HCT116 (cell line): ENCODE data around the gene ATP6AP1. TPM values are rescaled to one million over a fixed set of nuclear protein-coding genes. Genes with fewer than 3 reads are reported as not detected.

ENCODE experiments used
- ATAC-seq: fragments of 200-7000 bp; cut with Tn5 transposase; 2 replicates; pipeline ENCODE4 v1.9.1; 2020; ENCODE audit warnings: mild to moderate bottlenecking, moderate library complexity
- BruUV-seq: library from RNA; stranded (reverse); fragments of 400-500 nt; replicated peaks from 2 replicates; lab custom pipeline; 2021; lab: Mats Ljungman, UMichigan
- CTCF ChIA-PET: fragments of 300-600 bp; sonication (Branson Sonifier 250); formaldehyde crosslinking; loops from one replicate; lab custom pipeline; 2021; ENCODE audit warnings: antibody characterized with exemption; lab: Charles Lee
- POLR2A ChIA-PET: fragments of 300-600, 350-600 bp; sonication (Branson Sonifier 250); formaldehyde crosslinking; loops from one replicate; lab custom pipeline; 2021; ENCODE audit warnings: antibody characterized with exemption; lab: Charles Lee
- RAD21 ChIA-PET, 2 experiments: fragments of 300-600 bp; sonication (Branson Sonifier 250); formaldehyde crosslinking; loops; one replicate each; lab custom pipeline; 2023; ENCODE audit warnings: low total read pairs in 2 of 2; ENCODE audit not compliant: uncharacterized antibody in 2 of 2, unreplicated experiment in 2 of 2, low non-redundant PET in 1 of 2; lab: Charles Lee
- DNase-seq: peaks from one replicate; pipeline ENCODE4 v3.0.0-alpha.2; 2010; ENCODE audit warnings: low read depth, low spot score
- H2AFZ ChIP-seq: fragments of 200-600 bp; shearing (Covaris generic), sonication (generic); 2 replicates; pipeline ENCODE4 v1.6.1; 2017; ENCODE audit warnings: low read depth, mixed run types, mixed read lengths, antibody characterized with exemption, low read length; ENCODE audit not compliant: poor library complexity, severe bottlenecking
- H3K27ac ChIP-seq: 2 replicates; pipeline ENCODE4 v1.5.1; 2012; ENCODE audit warnings: low read depth, low read length
- H3K27me3 ChIP-seq: fragments of 200-600 bp; sonication (generic); 2 replicates; pipeline ENCODE4 v1.6.1; 2016; ENCODE audit warnings: mixed run types, low read length, mixed read lengths; ENCODE audit not compliant: insufficient read depth
- H3K36me3 ChIP-seq, 2 experiments: fragments of 200-500 bp in 1 of 2; fragments of 200-600 bp in 1 of 2; sonication (Bioruptor generic) in 1 of 2; sonication (generic) in 1 of 2; 2 replicates each; pipeline versions ENCODE4 v1.5.1 to v1.6.1; 2014 to 2016; ENCODE audit warnings: low read length in 2 of 2, inconsistent platforms in 1 of 2, mixed read lengths in 1 of 2, mixed run types in 1 of 2; ENCODE audit not compliant: insufficient read depth in 2 of 2, control insufficient read depth in 1 of 2
- H3K4me1 ChIP-seq, 2 experiments: fragments of 200-600 bp in 1 of 2; sonication (generic) in 1 of 2; 2 replicates each; pipeline versions ENCODE4 v1.5.1 to v1.6.1; 2012 to 2017; ENCODE audit warnings: low read length in 2 of 2, inconsistent platforms in 1 of 2, mild to moderate bottlenecking in 1 of 2, mixed read lengths in 1 of 2, mixed run types in 1 of 2, moderate library complexity in 1 of 2; ENCODE audit not compliant: insufficient read depth in 2 of 2, control insufficient read depth in 1 of 2
- H3K4me2 ChIP-seq: fragments of 200-600 bp; sonication (generic); 2 replicates; pipeline ENCODE4 v1.6.1; 2017; ENCODE audit warnings: mixed run types, low read length, mixed read lengths
- H3K4me3 ChIP-seq, 2 experiments: fragments of 200-600 bp in 1 of 2; sonication (generic) in 1 of 2; replicated peaks in 1 of 2; 2 replicates each; pipeline ENCODE4 v1.5.1; 2011 to 2016; ENCODE audit warnings: low read length in 2 of 2, control low read depth in 1 of 2, low read depth in 1 of 2, mild to moderate bottlenecking in 1 of 2, mixed read lengths in 1 of 2, mixed run types in 1 of 2
- H3K79me2 ChIP-seq: fragments of 200-600 bp; sonication (generic); 2 replicates; pipeline ENCODE4 v1.6.1; 2017; ENCODE audit warnings: mild to moderate bottlenecking, mixed run types, low read length, moderate library complexity, mixed read lengths; ENCODE audit not compliant: insufficient read depth
- H3K9ac ChIP-seq: fragments of 200-600 bp; sonication (generic); 2 replicates; pipeline ENCODE4 v1.6.1; 2016; ENCODE audit warnings: low read length, mixed read lengths
- H3K9me2 ChIP-seq: fragments of 200-600 bp; sonication (generic), shearing (Covaris generic); 2 replicates; pipeline ENCODE4 v1.6.1; 2017; ENCODE audit warnings: mixed run types, mild to moderate bottlenecking, moderate library complexity; ENCODE audit not compliant: insufficient read depth
- H3K9me3 ChIP-seq, 2 experiments: fragments of 200-500 bp in 1 of 2; fragments of 200-600 bp in 1 of 2; sonication (Bioruptor generic) in 1 of 2; sonication (generic) in 1 of 2; 2 replicates each; pipeline ENCODE4 v1.6.1; 2014 to 2017; ENCODE audit warnings: low read length in 2 of 2, mixed read lengths in 2 of 2, inconsistent platforms in 1 of 2, low read depth in 1 of 2, mild to moderate bottlenecking in 1 of 2, mixed run types in 1 of 2, moderate library complexity in 1 of 2; ENCODE audit not compliant: control insufficient read depth in 1 of 2, insufficient read depth in 1 of 2
- H4K20me1 ChIP-seq: fragments of 200-600 bp; sonication (generic), shearing (Covaris generic); 2 replicates; pipeline ENCODE4 v1.6.1; 2017; ENCODE audit warnings: mixed run types, mild to moderate bottlenecking, moderate library complexity; ENCODE audit not compliant: insufficient read depth
- ATF3 ChIP-seq: IDR thresholded peaks from 2 replicates; pipeline ENCODE4 v1.6.1; 2012
- CBX3 ChIP-seq: IDR thresholded peaks from 2 replicates; pipeline ENCODE4 v1.6.1; 2012; ENCODE audit warnings: low read depth
- CTCF ChIP-seq, 3 experiments: fragments of 200-600 bp in 1 of 3; sonication (generic) in 1 of 3; IDR thresholded peaks in 2 of 3; conservative IDR thresholded peaks in 1 of 3; 2 replicates each; pipeline ENCODE4 v1.5.1; 2012 to 2017; ENCODE audit warnings: low read depth in 2 of 3, low read length in 2 of 3, antibody characterized with exemption in 1 of 3, borderline replicate concordance in 1 of 3, control low read depth in 1 of 3, mild to moderate bottlenecking in 1 of 3, mixed read lengths in 1 of 3, mixed run types in 1 of 3, moderate library complexity in 1 of 3; ENCODE audit not compliant: insufficient read depth in 1 of 3
- ELF1 ChIP-seq: IDR thresholded peaks from 2 replicates; pipeline ENCODE4 v1.6.1; 2012; ENCODE audit warnings: low read depth, borderline replicate concordance
- EZH2 ChIP-seq: fragments of 200-600 bp; sonication (generic); IDR thresholded peaks from 2 replicates; pipeline ENCODE4 v1.6.1; 2017; ENCODE audit warnings: antibody characterized with exemption, mixed run types
- EZH2phosphoT487 ChIP-seq: fragments of 200-600 bp; IDR thresholded peaks from 2 replicates; pipeline ENCODE4 v1.6.1; 2018; ENCODE audit warnings: antibody characterized with exemption, borderline replicate concordance
- JUND ChIP-seq: IDR thresholded peaks from 2 replicates; pipeline ENCODE4 v1.6.1; 2012
- MAX ChIP-seq: IDR thresholded peaks from 2 replicates; pipeline ENCODE4 v1.6.1; 2012
- POLR2A ChIP-seq: IDR thresholded peaks from 2 replicates; pipeline ENCODE4 v1.7.0; 2011; ENCODE audit warnings: borderline replicate concordance; ENCODE audit not compliant: insufficient read depth, insufficient read length; ENCODE audit errors: extremely low read depth
- POLR2AphosphoS5 ChIP-seq: IDR thresholded peaks from 2 replicates; pipeline ENCODE4 v1.6.1; 2011; ENCODE audit warnings: mild to moderate bottlenecking, low read depth, low read length, moderate library complexity
- RAD21 ChIP-seq: IDR thresholded peaks from 2 replicates; pipeline ENCODE4 v1.6.1; 2012; ENCODE audit warnings: low read depth, mild to moderate bottlenecking
- SRF ChIP-seq: IDR thresholded peaks from 2 replicates; pipeline ENCODE4 v1.6.1; 2012; ENCODE audit warnings: low read depth
- TCF7L2 ChIP-seq: IDR thresholded peaks from 2 replicates; pipeline ENCODE4 v1.7.0; 2011; ENCODE audit warnings: borderline replicate concordance, inconsistent platforms; ENCODE audit not compliant: insufficient read depth, insufficient read length; ENCODE audit errors: extremely low read depth
- YY1 ChIP-seq: IDR thresholded peaks from 2 replicates; pipeline ENCODE4 v1.6.1; 2011; ENCODE audit warnings: low read length, low read depth, moderate library complexity, mild to moderate bottlenecking; ENCODE audit not compliant: insufficient replicate concordance; ENCODE audit errors: extremely low read depth
- ZFX ChIP-seq: fragments of 450-650 bp; IDR thresholded peaks from 2 replicates; pipeline ENCODE4 v1.6.1; 2017
- intact Hi-C: fragments of 100-400 bp; cut with micrococcal nuclease; formaldehyde crosslinking; loops from 2 replicates; pipeline ENCODE4 v1.10.0; 2022
- total RNA-seq: library from RNA; stranded (reverse); gene quantifications from one replicate; pipeline ENCODE4 v1.2.1, GENCODE V29; 2021; ENCODE audit not compliant: unreplicated experiment

Gene ATP6AP1
- total RNA-seq, 1 experiment from 2014 or later: 53.4 TPM

DNA sequence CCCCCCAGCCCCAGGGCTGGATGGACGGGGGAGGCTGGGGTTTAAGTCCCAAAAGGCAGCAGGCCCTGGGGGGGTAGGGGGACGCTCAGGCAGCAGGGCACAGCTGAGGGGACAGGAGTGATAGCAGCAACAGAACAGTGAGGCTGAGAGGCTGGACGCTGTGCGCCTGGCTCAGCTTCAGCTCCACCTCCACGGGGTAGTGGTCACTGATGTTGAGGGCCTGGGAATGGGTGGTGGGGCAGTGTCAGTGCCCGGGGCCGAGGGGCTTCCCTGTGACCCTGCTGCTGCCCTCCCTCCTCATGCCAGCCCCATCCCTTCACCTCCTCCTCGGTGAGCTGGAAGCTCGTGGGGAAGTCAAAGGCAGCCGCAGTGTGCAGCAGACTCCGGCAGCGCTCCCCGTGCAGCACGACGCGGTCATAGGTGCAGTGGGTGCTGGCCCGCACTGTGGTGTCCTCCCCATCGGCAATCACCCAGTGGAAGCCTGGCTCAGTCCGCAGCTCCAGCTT is 25.8 kb upstream of the ATP6AP1 start:
- H3K27me3 ChIP-seq: no peaks in the 10 kb centered on the region
- no peak overlapping the region for H3K9ac ChIP-seq
- H3K4me2 ChIP-seq: no peak overlapping the region
- no TSS peak for BruUV-seq
- H3K9me2 ChIP-seq: no peaks in the 10 kb centered on the region
- no peaks in the 10 kb centered on the region for H4K20me1 ChIP-seq
- TF ChIP-seq TCF7L2 (no peak), ZFX (no peak), CBX3 (no peak), YY1 (no peak), JUND (no peak), RAD21 (no peak), ATF3 (no peak), POLR2AphosphoS5 (no peak), EZH2phosphoT487 (no peak), MAX (no peak), EZH2 (no peak)
- no peaks in the 10 kb centered on the region for H3K9me3 ChIP-seq
- DNase-seq (no peak), ATAC-seq (no peak)
- ChIA-PET RAD21 (no interaction called here), CTCF (no interaction called here), POLR2A (no interaction called here)
- peaks cover 0 to 27% of the 10 kb centered on the region in 2 experiments; a peak in 1 of 4 replicates for H3K36me3 ChIP-seq
- H3K79me2 ChIP-seq: peaks cover 19% of the 10 kb centered on the region
- H2AFZ ChIP-seq: no peak overlapping the region
- no peak overlapping the region for H3K4me3 ChIP-seq
- intact Hi-C loops: no loop called here
- peaks cover 0 to 19% of the 10 kb centered on the region in 2 experiments; a peak in 2 of 4 replicates for H3K4me1 ChIP-seq
- no peak overlapping the region; the same call in 1 of the 2 replicates for H3K27ac ChIP-seq

DNA sequence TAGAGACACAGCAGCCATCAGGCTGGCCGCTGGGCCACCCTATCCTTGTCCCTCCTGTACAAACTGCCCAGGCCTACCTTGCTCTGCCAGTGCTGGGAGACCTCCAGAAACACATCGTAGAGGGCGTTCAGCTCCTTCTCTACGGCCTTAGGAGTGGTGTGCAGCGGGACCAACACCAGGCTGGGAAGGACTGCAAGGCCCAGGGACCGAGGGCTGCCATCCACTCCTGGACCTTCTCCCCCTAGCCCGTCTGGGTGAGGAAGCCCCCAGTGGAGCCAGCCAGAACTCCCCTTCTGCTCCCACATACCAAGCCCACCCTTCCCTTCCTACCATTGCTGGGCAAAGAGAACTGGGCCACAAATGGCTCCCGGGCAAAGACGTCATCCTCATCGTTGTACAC is 25.3 kb upstream of the ATP6AP1 start:
- Histone ChIP-seq H2AFZ (no peak overlapping the region), H3K79me2 (peaks cover 19% of the 10 kb centered on the region), H3K27me3 (no peaks in the 10 kb centered on the region), H3K9me3 (no peaks in the 10 kb centered on the region), H3K9ac (no peak overlapping the region), H3K9me2 (no peaks in the 10 kb centered on the region), H4K20me1 (no peaks in the 10 kb centered on the region), H3K36me3 (peaks cover 0 to 27% of the 10 kb centered on the region in 2 experiments; a peak in 1 of 4 replicates), H3K4me2 (no peak overlapping the region), H3K4me3 (no peak overlapping the region), H3K27ac (no peak overlapping the region), H3K4me1 (peaks cover 0 to 19% of the 10 kb centered on the region in 2 experiments; a peak in 2 of 4 replicates)
- intact Hi-C loops: no loop called here
- no TSS peak for BruUV-seq
- ChIA-PET CTCF (no interaction called here), POLR2A (no interaction called here), RAD21 (no interaction called here)
- no peak for DNase-seq
- ATAC-seq: no peak
- TF ChIP-seq ATF3 (no peak), POLR2A (no peak), CBX3 (no peak), YY1 (no peak), SRF (no peak), CTCF (IDR thresholded peaks at IDR 0.05 in 2 of 3, conservative IDR thresholded peaks at IDR 0.05 in 1 of 3; ENCODE audit: borderline replicate concordance in 1 of 3, insufficient read depth in 1 of 3, low read depth in 2 of 3, low read length in 2 of 3) (no peak), TCF7L2 (no peak), JUND (no peak), EZH2phosphoT487 (no peak), ELF1 (no peak), POLR2AphosphoS5 (no peak)
